HepG2 (cell line): Measurements from ENCODE around the gene FBXO5. TPM values are rescaled to one million over a fixed set of nuclear protein-coding genes. Genes with fewer than 3 reads are reported as not detected.

ENCODE experiments used
- ATAC-seq: fragments of 200-7000 bp; cut with Tn5 transposase; 3 replicates; pipeline ENCODE4 v1.9.1; 2020; ENCODE audit warnings: mild to moderate bottlenecking, moderate library complexity
- BruUV-seq: library from RNA; stranded (reverse); fragments of 400-500 nt; replicated peaks from 2 replicates; lab custom pipeline; 2021; lab: Mats Ljungman, UMichigan
- CTCF ChIA-PET: fragments of 300-600 bp; formaldehyde crosslinking; extraction: SDS; loops from one replicate; lab custom pipeline; 2021; ENCODE audit warnings: low total read pairs, inconsistent platforms, low intra/inter-chr PET ratio; lab: Yijun Ruan, JAX
- POLR2A ChIA-PET: fragments of 350-600 bp; sonication (Branson Sonifier 250); formaldehyde crosslinking; loops from one replicate; lab custom pipeline; 2020; ENCODE audit warnings: antibody characterized with exemption, inconsistent platforms; lab: Yijun Ruan, JAX
- DNase-seq: peaks from one replicate; pipeline ENCODE4 v3.0.0-alpha.2; 2015; ENCODE audit warnings: low spot score
- FAIRE-seq: peaks from 3 replicates; lab custom pipeline; 2011; peaks lifted over from hg19 to GRCh38; lab: Jason Lieb, UNC
- H2AFZ ChIP-seq: one replicate; pipeline ENCODE4 v1.6.1; 2011; ENCODE audit warnings: low read length, inconsistent platforms
- H3K27ac ChIP-seq: fragments of 300-600 bp; 3 replicates; pipeline ENCODE4 v1.8.0; 2011; ENCODE audit warnings: mixed run types, mild to moderate bottlenecking, mixed read lengths, low read length, inconsistent platforms; ENCODE audit not compliant: insufficient read depth; ENCODE audit errors: extremely low read length
- H3K27me3 ChIP-seq, 2 experiments: fragments of 200-600 bp in 1 of 2; 2 replicates in 1 of 2; 3 replicates in 1 of 2; pipeline versions ENCODE4 v1.6.0 to v1.8.0; 2011; ENCODE audit warnings: low read length in 2 of 2, mild to moderate bottlenecking in 2 of 2, moderate library complexity in 2 of 2, inconsistent platforms in 1 of 2; ENCODE audit not compliant: insufficient read depth in 2 of 2, control insufficient read depth in 1 of 2
- H3K36me3 ChIP-seq, 2 experiments: fragments of 200-600 bp in 1 of 2; replicated peaks in 1 of 2; 2 replicates in 1 of 2; 3 replicates in 1 of 2; pipeline versions ENCODE4 v1.5.1 to v1.8.0; 2011; ENCODE audit warnings: low read length in 2 of 2, inconsistent platforms in 1 of 2; ENCODE audit not compliant: insufficient read depth in 2 of 2, control insufficient read depth in 1 of 2
- H3K4me1 ChIP-seq: 2 replicates; pipeline ENCODE4 v1.5.1; 2012; ENCODE audit warnings: low read length, inconsistent platforms; ENCODE audit not compliant: insufficient read depth
- H3K4me2 ChIP-seq: 2 replicates; pipeline ENCODE4 v1.6.0; 2011; ENCODE audit warnings: low read depth, low read length, inconsistent platforms
- H3K4me3 ChIP-seq, 3 experiments: fragments of 200-600 bp in 1 of 3; sonication (generic), shearing (Covaris generic) in 1 of 3; replicated peaks in 1 of 3; 2 replicates each; pipeline ENCODE4 v1.5.1; 2011 to 2016; ENCODE audit warnings: low read length in 3 of 3, inconsistent platforms in 2 of 3, low read depth in 2 of 3, mild to moderate bottlenecking in 2 of 3, control low read depth in 1 of 3, mixed read lengths in 1 of 3; ENCODE audit not compliant: insufficient read depth in 1 of 3
- H3K79me2 ChIP-seq: one replicate; pipeline ENCODE4 v1.6.1; 2011; ENCODE audit warnings: low read length, inconsistent platforms; ENCODE audit not compliant: insufficient read depth
- H3K9ac ChIP-seq: 2 replicates; pipeline ENCODE4 v1.6.0; 2011; ENCODE audit warnings: mild to moderate bottlenecking, low read depth, low read length, inconsistent platforms; ENCODE audit not compliant: insufficient read depth
- H3K9me3 ChIP-seq: 2 replicates; pipeline ENCODE4 v1.5.1; 2012; ENCODE audit warnings: mild to moderate bottlenecking, low read length
- H4K20me1 ChIP-seq: 2 replicates; pipeline ENCODE4 v1.6.0; 2011; ENCODE audit warnings: inconsistent platforms, mild to moderate bottlenecking, low read length, moderate library complexity; ENCODE audit not compliant: insufficient read depth
- ARHGAP35 ChIP-seq: sonication (generic); formaldehyde crosslinking; IDR thresholded peaks from 2 replicates; pipeline ENCODE4 v1.9.0; 2022; ENCODE audit warnings: mild to moderate bottlenecking, inconsistent platforms, moderate library complexity, missing genetic modification reagents, borderline replicate concordance
- ARNTL ChIP-seq: sonication (generic); formaldehyde crosslinking; IDR thresholded peaks from 2 replicates; pipeline ENCODE4 v1.4.0; 2020; ENCODE audit warnings: mild to moderate bottlenecking, missing genetic modification reagents
- EP300 ChIP-seq, 3 experiments: sonication (generic) in 1 of 3; formaldehyde crosslinking in 1 of 3; IDR thresholded peaks; 2 replicates each; pipeline versions ENCODE4 v1.5.1 to v1.6.1; 2011 to 2020; ENCODE audit warnings: low read depth in 2 of 3, low read length in 2 of 3, borderline replicate concordance in 1 of 3, improper control_type of control experiment in 1 of 3, mild to moderate bottlenecking in 1 of 3, missing genetic modification reagents in 1 of 3, moderate library complexity in 1 of 3
- FOXK2 ChIP-seq: fragments of 450-650 bp; IDR thresholded peaks from 2 replicates; pipeline ENCODE4 v1.6.1; 2016
- MIER3 ChIP-seq: IDR thresholded peaks from 2 replicates; pipeline ENCODE4 v1.6.1; 2016; ENCODE audit warnings: missing compliant biosample characterization, borderline replicate concordance
- PHF21A ChIP-seq: sonication (generic); formaldehyde crosslinking; IDR thresholded peaks from 2 replicates; pipeline ENCODE4 v1.5.0; 2020; ENCODE audit warnings: mild to moderate bottlenecking, missing genetic modification reagents
- PITX1 ChIP-seq: sonication (generic); formaldehyde crosslinking; IDR thresholded peaks from 2 replicates; pipeline ENCODE4 v1.5.1; 2020; ENCODE audit warnings: mild to moderate bottlenecking, missing genetic modification reagents
- XBP1 ChIP-seq: sonication (generic); formaldehyde crosslinking; IDR thresholded peaks from 2 replicates; pipeline ENCODE4 v1.5.0; 2020; ENCODE audit warnings: missing genetic modification reagents
- YY1 ChIP-seq: IDR thresholded peaks from 2 replicates; pipeline ENCODE4 v1.6.1; 2011; ENCODE audit warnings: low read length, low read depth, moderate library complexity, mild to moderate bottlenecking; ENCODE audit not compliant: insufficient read depth, insufficient replicate concordance
- ZNF12 ChIP-seq: sonication (generic); formaldehyde crosslinking; IDR thresholded peaks from 2 replicates; pipeline ENCODE4 v1.5.0; 2020; ENCODE audit warnings: missing genetic modification reagents
- ZNF180 ChIP-seq: sonication (generic); formaldehyde crosslinking; IDR thresholded peaks from 2 replicates; pipeline ENCODE4 v1.4.0; 2020; ENCODE audit warnings: low read depth, missing genetic modification reagents, borderline replicate concordance
- ZNF230 ChIP-seq: sonication (generic); formaldehyde crosslinking; IDR thresholded peaks from 2 replicates; pipeline ENCODE4 v1.4.0; 2020; ENCODE audit warnings: mild to moderate bottlenecking, missing genetic modification reagents
- ZNF232 ChIP-seq: sonication (generic); formaldehyde crosslinking; IDR thresholded peaks from 2 replicates; pipeline ENCODE4 v1.4.0; 2020; ENCODE audit warnings: missing genetic modification reagents, borderline replicate concordance
- ZNF484 ChIP-seq: sonication (generic); formaldehyde crosslinking; IDR thresholded peaks from 2 replicates; pipeline ENCODE4 v1.5.1; 2020; ENCODE audit warnings: mild to moderate bottlenecking, low read depth, missing genetic modification reagents, borderline replicate concordance
- ZNF567 ChIP-seq: sonication (generic); formaldehyde crosslinking; IDR thresholded peaks from 2 replicates; pipeline ENCODE4 v1.8.1; 2023; ENCODE audit warnings: mild to moderate bottlenecking, missing genetic modification reagents, borderline replicate concordance
- ZNF781 ChIP-seq: sonication (generic); formaldehyde crosslinking; IDR thresholded peaks from 2 replicates; pipeline ENCODE4 v1.5.1; 2020; ENCODE audit warnings: borderline replicate concordance, mild to moderate bottlenecking, missing genetic modification reagents; ENCODE audit errors: not compliant biosample characterization
- ZZZ3 ChIP-seq: sonication (generic); formaldehyde crosslinking; IDR thresholded peaks from 2 replicates; pipeline ENCODE4 v1.4.0; 2020; ENCODE audit warnings: missing genetic modification reagents, mild to moderate bottlenecking, borderline replicate concordance
- WGBS: methylation state at CpG from one replicate; pipeline ENCODE4 v1.1.6; 2017; ENCODE audit warnings: low lambda C conversion rate; 5-methylcytosine and 5-hydroxymethylcytosine counted together
- in situ Hi-C: cut with HindIII; loops from 2 replicates; pipeline ENCODE4 v1.10.0; 2017; ENCODE audit warnings: low pct_unique_long_range_greater_than_20kb; ENCODE audit not compliant: extremely low pct_ligation_motif_present
- intact Hi-C: fragments of 100-400 bp; cut with micrococcal nuclease; formaldehyde crosslinking; loops from one replicate; pipeline ENCODE4 v1.10.0; 2022; ENCODE audit not compliant: unreplicated experiment
- polyA plus RNA-seq, 8 experiments: library from polyadenylated mRNA; depleted of rRNA in 3 of 8; stranded (reverse) in 7 of 8; unstranded in 1 of 8; fragments of >200 nt; fragmentation: Illumina TruSeq in 4 of 8; extraction: Trizol in 4 of 8; gene quantifications; 2 replicates each; pipeline versions ENCODE4 v1.2.1 to v1.2.3, GENCODE V29; 2011 to 2016; ENCODE audit warnings: low read depth in 4 of 8, missing spikeins in 1 of 8, mixed read lengths in 1 of 8; ENCODE audit not compliant: insufficient read depth in 1 of 8
- total RNA-seq, 5 experiments: library from RNA; depleted of rRNA; stranded (reverse); fragments of >200 nt; fragmentation: Illumina TruSeq; extraction: Trizol; gene quantifications; 2 replicates each; pipeline ENCODE4 v1.2.3, GENCODE V29; 2016; ENCODE audit warnings: low read depth in 1 of 5
- TF ChIP-seq, protein P1 (sequence below): sonication (generic); formaldehyde crosslinking; IDR thresholded peaks from 2 replicates; pipeline ENCODE4 v1.8.1; 2023; ENCODE audit warnings: mild to moderate bottlenecking, moderate library complexity, missing genetic modification reagents
- TF ChIP-seq, protein P2 (sequence below): sonication (generic); formaldehyde crosslinking; IDR thresholded peaks from 2 replicates; pipeline ENCODE4 v1.4.0; 2020; ENCODE audit warnings: missing genetic modification reagents

Gene FBXO5
- total and polyA plus RNA-seq, 2 of the 13 experiments (the other 11 are each of a cell fraction or from before 2014, with no cell fraction given): 15.8 to 41.5 TPM

DNA sequence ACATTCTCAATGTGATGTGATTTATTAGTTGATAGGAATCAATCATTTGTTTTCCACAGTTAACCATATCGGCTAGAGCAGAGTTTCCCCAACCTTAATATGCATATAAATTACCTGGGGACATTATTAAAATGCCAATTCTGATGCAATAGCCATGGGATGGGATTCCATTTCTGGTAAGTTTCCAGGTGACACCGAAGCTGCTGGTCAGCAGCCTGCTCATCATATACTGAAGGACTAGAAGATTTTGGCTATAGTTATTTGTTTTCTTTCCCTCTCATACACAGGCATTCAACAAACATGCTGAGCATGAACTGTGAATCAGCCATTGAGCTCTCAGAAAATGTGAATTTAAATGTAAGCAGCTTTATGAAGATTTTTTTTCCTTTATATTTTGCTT, 35.8 kb downstream of the FBXO5 start:
- CTCF ChIA-PET: interaction anchor here (2.3 kb wide), 1 partner anchor 83 kb away, joined by 28 read pairs; no protein-coding TSS in a partner anchor
- Histone ChIP-seq H3K27ac (no peak overlapping the region), H3K79me2 (no peaks in the 10 kb centered on the region), H3K9ac (no peak overlapping the region), H3K9me3 (no peaks in the 10 kb centered on the region), H3K4me3 (no peak overlapping the region), H3K27me3 (peaks cover 2 to 5% of the 10 kb centered on the region in 2 experiments; a peak in 3 of 5 replicates), H2AFZ (no peak overlapping the region), H4K20me1 (no peaks in the 10 kb centered on the region), H3K36me3 (no peaks in the 10 kb centered on the region), H3K4me1 (no peaks in the 10 kb centered on the region)
- no TSS peak for BruUV-seq
- WGBS: 2% methylated on average over 2 of the region's 2 CpGs
- no peak for DNase-seq
- POLR2A ChIA-PET: interaction anchor here (2.0 kb wide), 1 partner anchor 36 kb away, joined by 5 read pairs; the partner anchor contains the start of gene FBXO5
- TF ChIP-seq ZNF230 (CRISPR knock-in tag): no peak
- no peak for TF ChIP-seq FOXK2
- TF ChIP-seq XBP1 (CRISPR knock-in tag): no peak
- TF ChIP-seq ZNF232 (CRISPR knock-in tag): no peak
- TF ChIP-seq ZNF781 (CRISPR knock-in tag): no peak
- TF ChIP-seq PHF21A: no peak
- no peak for TF ChIP-seq EP300 (IDR thresholded peaks at IDR 0.05; ENCODE audit: low read depth in 2 of 2, low read length in 2 of 2)
- TF ChIP-seq EP300 (CRISPR knock-in tag; IDR thresholded peaks at IDR 0.05; ENCODE audit: borderline replicate concordance): no peak
- TF ChIP-seq YY1: no peak
- no peak for TF ChIP-seq ZNF567 (CRISPR knock-in tag)
- TF ChIP-seq ZNF484 (CRISPR knock-in tag): no peak
- TF ChIP-seq, protein P1, sequence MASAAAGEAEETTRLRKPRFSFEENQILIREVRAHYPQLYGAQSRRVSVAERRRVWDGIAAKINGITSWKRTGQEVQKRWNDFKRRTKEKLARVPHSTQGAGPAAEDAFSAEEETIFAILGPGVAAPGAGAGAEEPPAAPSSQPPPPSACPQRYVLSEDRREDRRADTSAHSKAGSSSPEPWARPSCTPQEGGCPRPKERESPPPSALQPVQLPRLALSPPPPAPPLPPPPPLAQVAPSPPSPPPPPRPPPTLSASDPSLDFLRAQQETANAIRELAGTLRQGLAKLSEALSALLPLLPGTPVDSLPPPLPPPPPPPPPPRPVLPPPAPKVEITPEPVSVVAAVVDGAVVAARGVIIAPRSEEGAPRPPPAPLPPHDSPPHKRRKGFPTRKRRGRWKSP: no peak
- no peak for TF ChIP-seq ARNTL (CRISPR knock-in tag)
- TF ChIP-seq PITX1: no peak
- TF ChIP-seq, protein P2, sequence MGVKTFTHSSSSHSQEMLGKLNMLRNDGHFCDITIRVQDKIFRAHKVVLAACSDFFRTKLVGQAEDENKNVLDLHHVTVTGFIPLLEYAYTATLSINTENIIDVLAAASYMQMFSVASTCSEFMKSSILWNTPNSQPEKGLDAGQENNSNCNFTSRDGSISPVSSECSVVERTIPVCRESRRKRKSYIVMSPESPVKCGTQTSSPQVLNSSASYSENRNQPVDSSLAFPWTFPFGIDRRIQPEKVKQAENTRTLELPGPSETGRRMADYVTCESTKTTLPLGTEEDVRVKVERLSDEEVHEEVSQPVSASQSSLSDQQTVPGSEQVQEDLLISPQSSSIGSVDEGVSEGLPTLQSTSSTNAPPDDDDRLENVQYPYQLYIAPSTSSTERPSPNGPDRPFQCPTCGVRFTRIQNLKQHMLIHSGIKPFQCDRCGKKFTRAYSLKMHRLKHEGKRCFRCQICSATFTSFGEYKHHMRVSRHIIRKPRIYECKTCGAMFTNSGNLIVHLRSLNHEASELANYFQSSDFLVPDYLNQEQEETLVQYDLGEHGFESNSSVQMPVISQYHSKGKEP (CRISPR knock-in tag): no peak
- no peak for TF ChIP-seq ZNF180 (CRISPR knock-in tag)
- TF ChIP-seq MIER3 (CRISPR knock-in tag): no peak
- TF ChIP-seq ZZZ3 (CRISPR knock-in tag): no peak
- TF ChIP-seq ARHGAP35: no peak
- TF ChIP-seq ZNF12: no peak
- TF ChIP-seq, all 625 proteins: peak for 0
- no peak overlapping the region for H3K4me2 ChIP-seq
- in situ Hi-C loops (no loop called here), intact Hi-C loops (loop anchor here (10.0 kb wide), 1 partner anchor 462 kb away; no protein-coding TSS in a partner anchor)
- FAIRE-seq (no peak), ATAC-seq (no peak)
